Lower lobe of right lung (tissue), 2 donors: ENCODE results near the gene PTPRU. TPM values are rescaled to one million over a fixed set of nuclear protein-coding genes. Genes with fewer than 3 reads are reported as not detected.

Experiments used
- ATAC-seq, 2 donors: fragments of 200-7000 bp; cut with Tn5 transposase; one replicate each; pipeline ENCODE4 v1.9.1; 2020 to 2022; ENCODE audit warnings: mild to moderate bottlenecking in 2 of 2, moderate library complexity in 2 of 2
- DNase-seq: peaks from one replicate; pipeline ENCODE4 v3.0.0-alpha.2; 2020
- H3K27ac ChIP-seq: fragments of 200-600 bp; one replicate; pipeline ENCODE4 v1.8.0; 2022
- H3K27me3 ChIP-seq: fragments of 200-600 bp; one replicate; pipeline ENCODE4 v1.8.0; 2022; ENCODE audit warnings: low read depth
- H3K36me3 ChIP-seq: fragments of 200-600 bp; one replicate; pipeline ENCODE4 v1.8.0; 2022; ENCODE audit warnings: mild to moderate bottlenecking
- H3K4me1 ChIP-seq: fragments of 200-600 bp; one replicate; pipeline ENCODE4 v1.8.0; 2022
- H3K4me3 ChIP-seq: fragments of 200-600 bp; one replicate; pipeline ENCODE4 v1.8.0; 2022; ENCODE audit warnings: mild to moderate bottlenecking
- H3K9me3 ChIP-seq: fragments of 200-600 bp; one replicate; pipeline ENCODE4 v1.8.0; 2022
- CTCF ChIP-seq: fragments of 200-600 bp; IDR thresholded peaks from one replicate; pipeline ENCODE4 v1.8.0; 2022; ENCODE audit warnings: antibody characterized with exemption, mild to moderate bottlenecking
- intact Hi-C: fragments of 100-400 bp; cut with DNase I; formaldehyde crosslinking; loops from one replicate; pipeline ENCODE4 v1.11.0; 2022
- total RNA-seq: library from RNA; stranded (reverse); fragmentation: NEBNext Ultra II Directional; extraction: Animal tissue kit (Norgen Biotek cat#: 25700); gene quantifications from one replicate; pipeline ENCODE4 v1.2.1, GENCODE V29; 2021
- donor health status: DM: no; HTN: yes; CAD: no; lungs with severe emphysema.

PTPRU gene
- total RNA-seq, 1 donor from 2014 or later, result 35.1 TPM

GRCh38 chr1:29256979-29257804, 20.9 kb downstream of the PTPRU start:
- DNase-seq, result no peak
- intact Hi-C loops, result no loop called here

GRCh38 chr1:29258189-29258975, 22.1 kb downstream of the PTPRU start:
- H3K27ac ChIP-seq, result no peak overlapping the region
- ATAC-seq, result no peak
- H3K4me3 ChIP-seq, result no peak overlapping the region
- H3K27me3 ChIP-seq, result peaks cover 36% of the 10 kb centered on the region
- peaks cover 11% of the 10 kb centered on the region for H3K4me1 ChIP-seq
- H3K9me3 ChIP-seq, result no peaks in the 10 kb centered on the region
- H3K36me3 ChIP-seq, result peaks cover 20% of the 10 kb centered on the region
- intact Hi-C loops, result no loop called here
- DNase-seq, result no peak
- no peak for TF ChIP-seq CTCF

More at GRCh38 chr1:29256979-29257804, 20.9 kb downstream of the PTPRU start:
- H3K9me3 ChIP-seq, result no peaks in the 10 kb centered on the region
- peaks cover 11% of the 10 kb centered on the region for H3K4me1 ChIP-seq
- H3K27ac ChIP-seq, result no peak overlapping the region
- no peak for TF ChIP-seq CTCF
- no peak for ATAC-seq
- H3K4me3 ChIP-seq, result no peak overlapping the region
- peaks cover 27% of the 10 kb centered on the region for H3K27me3 ChIP-seq
- peaks cover 13% of the 10 kb centered on the region for H3K36me3 ChIP-seq

- Histone ChIP-seq H3K36me3 (peaks cover 20% of the 10 kb centered on the region), H3K4me1 (peaks cover 11% of the 10 kb centered on the region), H3K4me3 (peak overlapping the region; percentile 57), H3K27ac (no peak overlapping the region), H3K27me3 (peaks cover 36% of the 10 kb centered on the region), H3K9me3 (no peaks in the 10 kb centered on the region)
- DNase-seq (no peak), ATAC-seq (peak; percentile 43 to 49)
- no peak for TF ChIP-seq CTCF
- intact Hi-C loops, result no loop called here
Measured at GRCh38 chr1:29258976-29259801, 22.9 kb downstream of the PTPRU start.

- Histone ChIP-seq H3K27ac (no peak overlapping the region), H3K4me3 (peak overlapping the region; percentile 57), H3K4me1 (peaks cover 11% of the 10 kb centered on the region), H3K9me3 (no peaks in the 10 kb centered on the region), H3K36me3 (peaks cover 20% of the 10 kb centered on the region), H3K27me3 (peaks cover 36% of the 10 kb centered on the region)
- DNase-seq, result peak; percentile 70
- intact Hi-C loops, result no loop called here
- peak; percentile 80 to 82 for ATAC-seq
- no peak for TF ChIP-seq CTCF
Measured at GRCh38 chr1:29259802-29260441, 23.6 kb downstream of the PTPRU start.

GRCh38 chr1:29260531-29260930, 24.2 kb downstream of the PTPRU start:
- Histone ChIP-seq H3K4me1 (peaks cover 11% of the 10 kb centered on the region), H3K9me3 (no peaks in the 10 kb centered on the region), H3K4me3 (no peak overlapping the region), H3K36me3 (peaks cover 20% of the 10 kb centered on the region), H3K27ac (no peak overlapping the region), H3K27me3 (peaks cover 36% of the 10 kb centered on the region)
- peak; percentile 48 for DNase-seq
- ATAC-seq, result no peak
- no peak for TF ChIP-seq CTCF
- intact Hi-C loops, result no loop called here
